Dermis microvascular lymphatic vessel endothelial cell (primary cell): ENCODE measurements around the gene PARVG. TPM values are rescaled to one million over a fixed set of nuclear protein-coding genes. Genes with fewer than 3 reads are reported as not detected.

Experiments
- DNase-seq, 2 donors: peaks; one replicate each; pipeline versions ENCODE4 v3.0.0 to v3.0.0-alpha.2; 2010; ENCODE audit warnings: low read depth in 2 of 2
- total RNA-seq: library from RNA; depleted of rRNA; stranded (reverse); fragments of >200 nt; gene quantifications from 2 replicates; pipeline ENCODE4 v1.2.1, GENCODE V29; 2014

The PARVG gene
- total RNA-seq, 1 donor from 2014 or later: under 0.01 TPM

DNA sequence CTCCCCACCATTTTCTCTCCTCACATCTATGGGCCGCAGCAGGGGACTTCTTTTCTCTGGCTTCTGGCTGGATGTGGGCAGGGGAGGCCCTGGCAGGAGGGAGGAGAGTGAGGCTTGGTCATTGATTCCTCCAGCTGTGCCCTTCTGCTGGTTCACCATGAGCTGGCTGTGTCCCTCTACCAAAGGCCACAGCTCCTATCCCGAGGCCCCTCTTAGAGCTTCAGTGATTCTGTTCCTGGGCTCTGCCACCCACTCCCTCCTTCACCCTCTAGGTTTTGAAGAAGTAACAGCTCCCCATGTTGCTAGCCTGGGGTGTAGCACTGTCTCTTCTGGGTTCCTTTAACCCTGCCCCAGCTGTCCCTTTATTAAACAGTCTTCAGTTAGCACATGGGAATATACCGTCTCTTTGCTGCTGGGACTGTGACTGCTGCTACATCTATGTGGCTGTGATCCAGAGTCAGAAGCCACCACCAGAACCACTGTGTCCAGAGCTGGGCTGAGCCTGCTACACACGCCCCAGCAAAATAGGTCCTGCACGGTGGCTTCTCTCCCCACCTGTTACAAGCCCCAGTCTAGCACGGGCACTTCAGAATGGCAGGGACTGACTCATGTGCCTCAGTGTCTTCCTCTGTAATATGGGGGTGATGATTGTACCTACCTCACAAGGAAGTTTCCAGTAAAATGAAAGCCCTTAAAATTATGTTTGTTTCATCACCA lies 578 bp upstream of the PARVG start:
- DNase-seq: no peak

DNA sequence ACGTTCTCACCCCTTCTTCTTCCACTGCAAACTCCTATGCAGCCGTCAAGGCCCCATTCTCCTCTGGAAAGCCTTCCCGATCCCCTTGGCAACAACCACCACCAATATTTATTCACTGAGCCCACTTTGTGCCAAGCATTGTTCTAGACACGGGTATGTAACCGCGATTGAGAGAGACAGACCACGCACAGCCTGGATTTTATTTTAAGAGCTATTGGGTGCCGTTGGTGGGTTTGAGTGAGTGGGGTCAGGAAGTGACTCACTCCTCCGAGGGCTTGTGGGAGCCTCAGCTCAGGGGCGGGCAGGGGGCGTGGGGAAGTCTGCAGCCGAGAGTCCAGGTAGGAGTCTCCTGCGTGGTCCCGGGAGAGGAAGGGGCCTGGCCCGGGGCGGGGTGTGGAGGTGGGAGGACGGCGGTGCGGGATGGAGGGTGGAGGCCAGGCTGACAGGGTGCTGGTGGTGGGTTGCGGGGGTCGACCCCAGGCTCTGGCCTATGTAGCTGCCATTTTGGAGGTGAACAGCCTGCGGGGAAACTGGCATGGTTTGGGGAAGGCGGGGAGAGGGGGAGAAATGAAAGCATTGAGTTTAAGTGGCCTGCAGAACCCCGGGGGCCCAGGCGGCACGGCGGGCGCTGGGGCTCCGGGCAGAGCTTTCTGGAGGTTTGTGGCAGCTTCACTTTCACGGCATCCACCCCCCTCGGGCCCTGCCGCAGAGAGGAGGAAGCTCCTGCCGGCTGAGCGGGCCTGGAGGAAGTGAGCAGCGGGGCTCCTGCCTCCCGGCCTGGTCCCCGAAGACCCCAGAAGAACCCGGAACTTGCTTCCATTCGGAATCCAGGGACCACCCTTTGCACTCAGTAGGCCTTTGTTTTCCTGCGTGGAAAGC lies 547 bp downstream of the PARVG start:
- DNase-seq: peak; percentile 7 to 12

DNA sequence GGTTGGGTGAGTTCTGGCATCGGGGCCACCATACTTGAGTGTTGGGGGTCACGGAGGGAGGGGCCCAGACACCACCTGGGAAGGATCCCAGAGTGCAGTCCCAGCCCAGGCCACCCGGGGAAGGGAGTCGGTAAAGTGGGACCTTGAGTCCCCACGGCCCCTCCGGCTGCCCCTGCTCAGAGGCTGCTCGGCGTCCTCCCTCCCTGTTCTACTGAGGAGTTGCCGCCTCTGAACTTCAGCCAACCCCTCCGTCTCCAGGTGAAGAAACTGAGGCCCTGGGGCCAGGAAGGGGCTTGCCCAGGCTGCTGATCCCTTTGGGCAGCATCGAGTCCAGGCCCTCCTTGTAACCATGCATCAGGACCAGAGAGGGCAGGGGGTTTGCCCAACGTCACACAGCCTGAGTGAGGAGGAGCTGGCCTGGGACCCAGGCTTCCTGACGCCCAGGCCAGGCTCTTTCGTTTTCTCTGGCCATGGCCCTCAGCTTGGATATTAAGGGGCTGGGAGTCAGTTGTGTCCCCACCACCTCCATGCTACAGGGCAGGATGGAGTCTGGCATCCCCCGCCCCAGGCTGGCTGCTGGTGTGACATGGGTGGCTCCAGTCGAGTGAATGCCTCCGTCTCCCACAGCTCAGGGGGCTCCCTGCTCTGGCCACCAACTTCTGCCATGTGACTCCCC lies 1.3 kb downstream of the PARVG start:
- no peak for DNase-seq

DNA sequence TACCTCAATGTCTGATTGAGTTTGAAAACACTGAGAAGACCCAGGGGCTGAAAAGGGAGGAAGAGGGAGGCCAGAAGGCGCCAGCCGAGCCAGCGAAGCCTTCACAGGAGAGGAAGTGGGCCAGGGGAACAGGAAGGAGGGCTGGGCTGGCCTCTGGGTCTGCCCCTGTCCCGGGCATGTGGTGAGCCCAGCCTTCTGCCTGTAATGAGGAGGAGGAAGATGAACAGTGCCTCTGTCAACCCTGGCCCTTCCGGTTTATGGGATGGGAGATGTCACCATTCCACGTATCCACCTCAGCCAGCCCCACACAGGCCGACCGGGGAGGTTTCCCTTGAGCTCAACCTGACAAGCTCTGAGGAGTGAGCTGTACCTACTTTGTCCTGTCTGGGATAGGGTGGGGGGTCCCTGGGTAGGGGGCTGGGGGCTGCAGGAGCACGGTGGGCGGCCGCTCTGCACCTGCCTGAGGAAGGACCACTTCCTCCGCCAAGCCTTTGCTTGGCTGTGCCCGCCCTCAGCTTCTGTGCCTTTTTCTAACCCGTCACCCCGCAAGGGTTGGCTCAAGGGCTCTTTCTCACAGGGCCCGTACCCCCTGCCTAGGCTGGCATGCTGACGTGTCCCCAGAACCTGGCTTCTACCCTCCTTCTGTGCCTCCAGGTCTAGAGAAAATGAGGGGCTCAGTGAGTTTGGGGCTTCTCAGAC lies 2.0 kb downstream of the PARVG start:
- DNase-seq: no peak

DNA sequence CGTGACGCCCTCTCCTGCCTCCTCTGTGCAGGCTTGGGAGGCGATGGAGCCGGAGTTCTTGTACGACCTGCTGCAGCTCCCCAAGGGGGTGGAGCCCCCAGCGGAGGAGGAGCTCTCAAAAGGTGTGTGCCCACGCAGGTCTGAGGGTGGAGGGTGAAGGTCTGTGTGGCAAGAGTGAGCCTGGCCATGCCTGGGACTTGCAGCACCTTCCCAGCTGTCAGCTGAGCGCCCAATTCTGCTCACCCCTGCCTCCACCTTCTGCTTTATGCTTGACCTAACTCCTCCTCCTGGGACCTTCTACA lies 2.5 kb downstream of the PARVG start:
- no peak for DNase-seq

DNA sequence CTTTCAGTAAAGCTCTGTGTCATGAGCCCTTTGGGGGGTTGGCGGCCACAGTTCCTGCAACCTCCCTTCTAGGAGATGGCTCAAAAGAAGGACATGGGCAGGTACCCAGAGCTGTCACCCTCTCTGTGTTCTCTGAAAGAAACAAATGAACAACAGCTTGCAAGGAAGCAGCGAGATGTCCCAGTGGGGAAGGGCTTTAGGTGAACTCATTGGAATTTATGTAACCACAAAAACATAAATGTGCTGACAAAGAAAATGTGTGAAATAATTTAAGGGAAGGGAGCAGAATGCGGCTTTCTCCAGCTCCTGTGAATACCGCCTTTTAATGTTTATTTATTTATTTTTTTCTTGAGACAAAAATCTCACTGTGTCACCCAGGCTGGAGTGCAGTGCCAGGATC lies 3.3 kb downstream of the PARVG start:
- no peak for DNase-seq

DNA sequence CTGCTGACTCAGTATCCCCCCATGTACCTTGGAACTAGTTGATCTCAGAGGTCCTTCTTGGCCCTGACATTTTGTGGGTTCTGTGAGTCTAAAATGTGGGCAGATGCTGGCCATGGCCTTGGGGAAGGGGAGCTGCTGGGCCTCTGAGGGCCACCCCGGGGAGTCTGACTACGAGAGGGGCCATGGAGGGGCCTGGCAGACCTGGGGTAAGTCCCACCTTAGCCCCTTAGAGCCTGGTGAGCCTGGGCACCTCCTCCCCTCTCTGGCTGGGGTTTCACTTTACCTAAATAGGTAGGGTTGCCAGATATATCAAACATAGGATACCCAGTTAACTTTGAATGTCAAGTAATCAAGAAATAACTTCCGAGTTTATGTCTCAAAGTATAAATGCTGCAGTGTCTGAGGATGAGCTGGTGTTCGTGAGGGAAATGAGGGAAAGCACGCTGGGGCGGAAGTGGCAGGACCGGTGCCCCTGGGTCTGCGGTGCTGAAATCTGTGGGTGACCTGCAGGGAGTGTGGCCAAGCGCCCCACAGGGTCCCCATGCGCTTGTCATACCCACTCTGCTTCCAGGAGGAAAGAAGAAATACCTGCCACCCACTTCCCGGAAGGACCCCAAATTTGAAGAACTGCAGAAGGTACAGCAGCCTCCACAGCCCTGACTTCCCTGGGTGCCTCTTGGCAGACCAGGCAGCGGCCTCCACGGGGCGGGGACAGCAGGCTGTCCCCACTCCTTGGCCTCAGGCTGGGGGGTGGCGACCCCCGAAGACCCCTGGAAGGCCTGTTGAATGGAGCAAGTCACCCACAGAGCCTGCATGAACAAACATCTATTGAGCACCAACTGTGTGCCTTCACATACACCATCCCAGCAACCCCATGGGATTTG lies 4.8 kb downstream of the PARVG start:
- DNase-seq: no peak

DNA sequence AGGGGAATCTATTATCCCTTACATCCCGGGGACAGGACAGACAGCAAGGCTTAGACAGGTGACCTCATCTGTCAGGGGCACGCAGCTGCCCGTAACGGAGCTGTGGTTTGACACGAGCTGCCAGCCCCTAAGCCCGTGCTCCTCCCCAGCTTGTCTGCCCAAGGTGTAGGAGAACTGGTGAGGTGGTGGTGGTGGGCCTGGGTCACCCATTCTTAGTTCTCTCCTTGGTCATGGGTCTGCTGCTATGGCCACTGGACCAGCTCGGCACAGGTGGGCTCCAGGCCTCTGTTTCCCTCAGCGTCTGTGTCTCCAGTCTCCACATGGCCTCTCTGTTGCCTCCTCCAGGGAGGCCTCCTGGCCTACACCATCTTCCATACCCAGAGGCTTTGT lies 5.4 kb downstream of the PARVG start:
- no peak for DNase-seq

DNA sequence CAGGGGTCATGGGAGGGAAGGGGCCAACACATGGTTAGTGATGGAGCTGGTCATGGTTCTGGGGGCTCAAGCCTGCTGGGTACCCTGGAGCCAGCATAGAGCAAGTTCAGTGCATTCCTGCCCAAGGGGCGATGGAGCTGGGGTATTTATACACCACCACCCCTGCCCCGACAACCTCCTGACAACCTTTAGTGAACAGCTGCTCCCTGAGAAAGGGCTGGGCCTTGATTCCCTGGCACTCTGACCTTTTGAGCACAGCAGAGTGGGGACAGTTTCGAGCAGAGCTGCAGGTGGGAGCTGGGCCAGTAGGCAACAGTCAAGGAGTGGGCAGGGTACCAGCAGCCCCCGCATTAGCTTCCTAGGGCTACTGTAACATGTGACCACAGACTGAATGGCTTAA lies 6.0 kb downstream of the PARVG start:
- DNase-seq: no peak

DNA sequence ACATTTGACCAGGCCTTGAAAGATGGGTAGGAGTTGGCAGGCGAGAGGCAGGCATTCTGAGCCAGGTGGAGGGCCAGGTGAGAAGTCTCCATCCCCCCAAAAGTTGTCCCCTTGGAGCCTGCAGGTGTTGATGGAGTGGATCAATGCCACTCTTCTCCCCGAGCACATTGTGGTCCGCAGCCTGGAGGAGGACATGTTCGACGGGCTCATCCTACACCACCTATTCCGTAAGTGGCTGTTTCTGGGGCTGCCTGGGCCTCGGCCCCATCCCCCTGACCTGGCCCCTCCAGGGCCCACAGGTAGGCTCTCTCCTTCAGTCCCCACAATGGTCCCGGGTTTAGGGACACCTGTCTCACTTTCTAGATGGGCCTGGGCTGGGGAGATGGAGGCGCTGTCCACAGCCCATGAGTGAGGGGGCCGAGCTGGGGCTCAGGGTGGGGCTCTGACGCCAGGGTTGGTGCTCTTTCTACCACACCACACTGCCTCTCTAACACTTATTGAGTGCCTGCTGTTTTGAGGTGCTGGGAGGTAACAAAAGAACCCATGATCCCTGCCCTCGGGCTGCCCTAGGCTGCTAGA lies 7.0 kb downstream of the PARVG start:
- no peak for DNase-seq

DNA sequence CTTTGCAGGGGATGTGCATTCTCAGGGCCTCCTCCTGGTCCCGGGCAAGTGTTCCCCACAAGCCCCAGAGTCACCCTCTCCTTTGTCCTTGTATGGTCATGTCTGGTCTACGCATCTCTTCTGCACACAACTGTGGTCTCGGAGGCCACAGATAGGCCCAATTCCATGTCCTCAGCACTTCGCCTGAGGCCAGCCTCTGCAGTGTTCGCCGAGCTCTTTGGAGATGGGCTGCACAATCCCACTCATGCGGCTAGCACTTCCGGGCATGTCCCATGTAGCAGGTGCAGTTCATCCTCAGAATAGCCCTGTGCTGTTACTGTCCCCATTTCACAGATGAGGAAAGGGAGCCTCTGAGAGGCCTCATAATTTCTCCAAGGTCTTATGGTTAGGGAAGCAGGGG lies 7.6 kb downstream of the PARVG start:
- DNase-seq: no peak

DNA sequence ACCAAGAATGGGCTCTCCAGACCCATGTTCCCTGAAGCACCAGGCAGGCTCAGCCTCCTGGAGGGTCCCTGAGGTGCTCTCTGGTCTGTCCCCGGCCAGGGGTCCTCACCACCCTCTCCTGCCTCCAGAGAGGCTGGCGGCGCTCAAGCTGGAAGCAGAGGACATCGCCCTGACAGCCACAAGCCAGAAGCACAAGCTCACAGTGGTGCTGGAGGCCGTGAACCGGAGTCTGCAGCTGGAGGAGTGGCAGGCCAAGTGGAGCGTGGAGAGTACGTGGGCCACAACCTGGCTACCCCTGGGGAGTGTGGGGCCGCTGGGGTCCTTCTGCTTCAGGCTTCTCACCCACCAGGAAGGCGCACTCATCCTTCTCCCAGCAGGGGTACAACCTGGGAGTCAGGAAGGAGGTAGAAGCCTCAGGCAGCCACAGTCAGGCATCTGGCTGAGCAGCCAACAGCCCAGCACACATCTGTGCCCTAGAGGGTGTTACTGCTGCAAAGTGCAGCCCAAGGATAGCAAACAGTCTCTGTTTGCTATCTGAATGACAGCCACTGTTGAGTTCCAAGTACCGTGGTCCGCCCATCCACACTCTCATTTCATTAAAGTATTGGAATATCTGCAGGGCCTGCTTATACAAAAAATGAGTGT lies 8.4 kb downstream of the PARVG start:
- no peak for DNase-seq

DNA sequence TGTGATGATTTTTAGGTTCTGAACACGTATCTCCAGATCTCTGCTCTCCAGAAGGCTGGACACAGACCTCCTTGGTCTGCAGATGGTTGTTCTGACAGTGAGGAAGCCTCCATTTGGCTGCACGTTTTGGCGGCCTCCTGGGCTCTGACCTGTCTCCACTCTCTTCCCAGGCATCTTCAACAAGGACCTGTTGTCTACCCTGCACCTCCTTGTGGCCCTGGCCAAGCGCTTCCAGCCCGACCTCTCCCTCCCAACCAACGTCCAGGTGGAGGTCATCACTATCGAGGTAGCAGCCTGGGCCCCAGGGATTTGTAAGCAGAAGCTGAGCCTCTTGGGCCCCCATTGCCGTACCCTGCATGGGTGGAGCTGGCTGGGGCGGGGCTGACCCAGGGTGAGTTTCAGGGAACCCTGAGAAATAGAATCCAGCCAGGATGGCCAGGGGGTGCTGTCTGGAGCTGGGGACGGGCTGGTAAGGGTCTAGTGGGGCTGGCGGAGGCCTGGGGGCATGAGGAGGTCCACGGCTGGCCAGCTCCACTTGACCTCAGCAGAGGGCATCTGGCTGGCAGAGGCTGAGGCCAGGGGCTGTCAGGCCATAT lies 9.8 kb downstream of the PARVG start:
- DNase-seq: no peak

DNA sequence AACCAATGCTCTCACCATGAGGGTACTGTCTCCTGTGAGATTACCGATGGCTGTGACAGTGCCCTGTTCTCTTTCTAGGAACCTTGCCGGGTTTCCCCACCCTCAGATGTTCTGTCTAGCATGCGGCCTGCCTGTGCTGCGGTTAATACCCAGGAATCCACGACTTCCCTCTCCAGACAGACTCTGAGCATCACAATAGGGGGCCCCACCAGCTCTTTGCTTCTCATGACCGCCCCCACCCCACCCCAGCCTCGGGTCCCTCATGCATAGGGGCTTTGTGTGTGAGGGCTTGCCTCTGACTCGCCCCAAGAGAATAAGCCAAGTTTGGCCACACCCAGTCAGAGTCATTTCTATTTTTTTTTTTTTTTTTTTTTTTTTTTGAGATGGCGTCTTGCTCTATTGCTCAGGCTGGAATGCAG lies 10.3 kb downstream of the PARVG start:
- DNase-seq: no peak

DNA sequence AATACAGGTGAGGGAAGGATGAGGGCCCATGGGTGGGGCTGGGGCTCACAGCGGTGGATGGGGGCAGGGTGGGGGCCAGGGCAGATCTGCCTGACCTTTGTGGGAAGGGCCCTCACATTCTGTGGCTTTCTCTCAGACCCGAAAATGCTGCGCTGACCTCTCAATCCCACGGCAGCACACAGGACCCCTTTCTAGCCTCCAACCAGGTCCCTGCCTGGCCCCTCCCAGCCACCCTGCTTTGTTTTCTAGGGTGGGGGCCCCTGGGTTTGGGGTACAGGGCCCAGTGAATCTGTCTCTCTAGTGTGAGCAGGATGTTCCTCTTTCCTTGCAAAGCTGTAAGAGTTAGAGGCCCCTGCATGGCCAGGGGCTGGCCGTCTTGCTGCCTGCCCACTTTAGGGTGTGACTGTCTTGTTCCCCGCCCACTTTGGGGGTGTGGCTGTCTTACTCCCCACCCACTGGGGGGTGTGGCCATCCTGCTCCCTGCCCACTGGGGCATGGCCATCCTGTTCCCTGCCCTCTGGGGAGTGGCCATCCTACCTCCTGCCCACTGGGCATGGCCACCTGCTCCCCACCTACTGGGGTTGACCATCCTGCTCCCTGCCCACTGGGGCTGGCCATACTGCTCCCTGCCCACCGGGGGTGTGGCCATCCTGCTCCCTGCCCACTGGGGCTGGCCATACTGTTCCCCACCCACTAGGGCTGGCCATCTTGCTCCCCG lies 11.5 kb downstream of the PARVG start:
- peak in 1 of 2 donors; percentile 28 for DNase-seq

DNA sequence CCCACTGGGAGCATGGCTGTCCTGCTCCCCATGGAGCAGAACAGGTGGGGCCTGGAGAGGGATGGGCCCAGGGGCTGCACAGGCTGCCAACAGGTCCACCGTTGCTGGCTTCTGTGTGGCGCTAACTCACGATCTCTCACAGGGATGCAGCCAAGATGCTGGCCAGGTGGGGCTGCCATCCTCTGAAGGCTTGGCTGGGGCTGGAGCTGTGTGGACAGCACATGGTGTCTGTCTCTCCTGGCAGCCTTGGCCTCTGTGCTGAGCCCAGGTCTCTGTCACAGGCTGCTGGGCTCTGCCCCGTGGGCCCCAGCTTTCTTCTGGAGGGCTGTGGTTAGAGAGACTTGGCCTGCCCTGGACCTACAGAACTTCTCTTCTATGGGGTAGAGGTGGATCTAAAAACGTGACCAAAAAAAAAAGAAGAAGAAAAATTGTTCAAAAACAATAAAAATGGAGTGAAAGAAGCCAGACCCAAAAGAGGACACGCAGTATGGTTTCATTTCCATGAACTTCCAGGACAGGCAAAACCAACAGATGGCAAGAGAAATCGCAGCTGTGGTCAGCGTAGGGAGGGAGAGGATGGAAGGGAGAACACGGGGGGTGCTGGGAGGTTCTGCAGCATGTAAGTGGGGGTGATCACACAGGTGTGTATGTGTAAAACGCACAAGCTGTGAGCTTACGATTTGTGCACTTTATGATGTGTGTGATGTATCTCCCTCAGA lies 12.2 kb downstream of the PARVG start:
- no peak for DNase-seq

DNA sequence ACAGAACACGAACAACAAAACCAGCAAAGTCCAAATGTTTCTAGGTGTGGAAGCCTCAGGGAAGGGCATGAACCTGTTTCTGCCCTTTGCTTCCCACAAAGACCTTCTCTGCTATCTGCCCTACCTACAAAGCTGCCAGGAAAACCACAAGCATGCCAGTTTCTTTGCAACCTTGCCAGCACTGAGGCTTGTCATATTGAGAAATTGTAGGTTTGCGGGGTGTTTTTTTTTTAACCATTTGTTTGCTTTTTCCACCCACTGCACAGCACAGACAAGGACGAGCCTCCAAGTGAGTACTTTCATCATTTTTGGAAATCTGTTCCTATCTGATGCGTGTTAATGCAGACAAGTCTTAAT lies 12.8 kb downstream of the PARVG start:
- no peak for DNase-seq

DNA sequence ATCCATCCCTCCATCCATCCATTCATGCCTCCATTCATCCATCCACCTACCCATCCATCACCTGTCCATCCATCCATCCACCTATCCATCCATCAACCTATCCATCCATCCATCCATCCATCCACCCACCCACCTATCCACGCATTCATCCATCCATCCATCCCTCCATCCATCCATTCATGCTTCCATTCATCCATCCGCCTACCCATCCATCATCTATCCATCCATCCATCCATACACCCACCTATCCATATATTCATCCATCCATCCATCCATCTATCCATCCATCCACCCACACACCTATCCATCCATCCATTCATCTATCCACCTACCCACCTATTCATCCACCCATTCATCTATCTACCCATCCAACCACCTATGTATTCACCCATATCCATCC lies 13.8 kb downstream of the PARVG start:
- no peak for DNase-seq
